ENCODE results near the gene KRT85. TPM values are rescaled to one million over a fixed set of nuclear protein-coding genes. Genes with fewer than 3 reads are reported as not detected.

Gene KRT85
- total and polyA plus RNA-seq, 10 of the 15 experiments (the other 5 are each of a cell fraction or from before 2014, with no cell fraction given) = 0.05 to 0.18 (median 0.11) TPM; not detected in 6

GRCh38 chr12:52367876-52368275 lies 595 bp upstream of the KRT85 start:
- intact Hi-C loops (cut with micrococcal nuclease; ENCODE audit: unreplicated experiment) = no loop called here
- WGBS (ENCODE audit: insufficient coverage, insufficient replicate concordance, low lambda C conversion rate, missing lambda C conversion rate) = 37% methylated on average over 6 of the region's 6 CpGs
- RAD21 ChIA-PET (ENCODE audit: unreplicated experiment) = no interaction called here

More at GRCh38 chr12:52367876-52368275, 595 bp upstream of the KRT85 start:
- TF ChIP-seq MLLT1 (IDR thresholded peaks at IDR 0.05) = no peak
- TF ChIP-seq CHD1 (IDR thresholded peaks at IDR 0.05; ENCODE audit: low read depth, low read length) = no peak
- TF ChIP-seq MYB (IDR thresholded peaks at IDR 0.05; ENCODE audit: borderline replicate concordance, low read depth, low read length) = no peak
- TF ChIP-seq ESRRA (IDR thresholded peaks at IDR 0.05; ENCODE audit: low read length) = no peak
- TF ChIP-seq EED (IDR thresholded peaks at IDR 0.05; ENCODE audit: low read depth) = no peak
- no peak for TF ChIP-seq IRF5 (IDR thresholded peaks at IDR 0.05; ENCODE audit: borderline replicate concordance)
- no peak for TF ChIP-seq ZBTB33 (IDR thresholded peaks at IDR 0.05)
- TF ChIP-seq PKNOX1 (IDR thresholded peaks at IDR 0.05) = no peak
- no peak for TF ChIP-seq STAT1 (conservative IDR thresholded peaks at IDR 0.05)
- TF ChIP-seq CBFB (IDR thresholded peaks at IDR 0.05; ENCODE audit: low read depth) = no peak
- no peak for TF ChIP-seq RELA (IDR thresholded peaks at IDR 0.05; ENCODE audit: borderline replicate concordance, partially characterized antibody)
- TF ChIP-seq PRDM15 (CRISPR knock-in tag; IDR thresholded peaks at IDR 0.05) = no peak
- H3K27me3 ChIP-seq (replicated peaks in 1 of 2; ENCODE audit: control insufficient read depth in 2 of 2, insufficient read depth in 2 of 2, low read length in 1 of 2) = peaks cover 2 to 4% of the 10 kb centered on the region in 2 experiments; a peak in 3 of 4 replicates
- H3K36me3 ChIP-seq (ENCODE audit: control insufficient read depth in 2 of 2, insufficient read depth in 2 of 2, low read length in 1 of 2) = no peaks in the 10 kb centered on the region
- BruUV-seq (replicated peaks) = no TSS peak
- no peaks in the 10 kb centered on the region for H3K4me1 ChIP-seq (ENCODE audit: control insufficient read depth, insufficient read depth, low read length)
- in situ Hi-C loops (cut with MboI) = no loop called here
- DNase-seq (ENCODE audit: low read depth, low spot score) (no peak), FAIRE-seq (no peak), ATAC-seq (no peak)
- no peak overlapping the region for H3K27ac ChIP-seq (ENCODE audit: control insufficient read depth, insufficient read depth)
- CTCF ChIA-PET = interaction anchor here (1.4 kb wide), 1 partner anchor 211 kb away, joined by 5 read pairs; no protein-coding TSS in a partner anchor
- H3K4me3 ChIP-seq = no peak overlapping the region
- no peak overlapping the region for H3K9ac ChIP-seq (ENCODE audit: control insufficient read depth, insufficient read depth, low read length)
- SMC1A ChIA-PET (ENCODE audit: uncharacterized antibody, unreplicated experiment) = no interaction called here
- H3K9me3 ChIP-seq (replicated peaks; ENCODE audit: control insufficient read depth, insufficient read depth, low read length) = no peaks in the 10 kb centered on the region
- no peak overlapping the region for H2AFZ ChIP-seq (ENCODE audit: control insufficient read depth, low read depth, low read length)
- POLR2A ChIA-PET = no interaction called here
- no peaks in the 10 kb centered on the region; the same call in 1 of the 2 replicates for H4K20me1 ChIP-seq (ENCODE audit: control insufficient read depth, insufficient read depth)
- no peaks in the 10 kb centered on the region for H3K79me2 ChIP-seq (ENCODE audit: control insufficient read depth, insufficient read depth, low read length)
- H3K4me2 ChIP-seq (ENCODE audit: control insufficient read depth, insufficient read depth) = no peak overlapping the region
